ENCODE results near the gene LOXL4.

LOXL4 gene

GRCh38 chr10:98267894-98268693 lies at the start of gene LOXL4:
TSS of gene LOXL4 (minus strand) at chr10:98268194. CDS start at chr10:98263019, 5,175 bp downstream.
- DNase-seq (ENCODE audit: low read depth in 1 of 2, low spot score in 1 of 2) = no peak

DNA sequence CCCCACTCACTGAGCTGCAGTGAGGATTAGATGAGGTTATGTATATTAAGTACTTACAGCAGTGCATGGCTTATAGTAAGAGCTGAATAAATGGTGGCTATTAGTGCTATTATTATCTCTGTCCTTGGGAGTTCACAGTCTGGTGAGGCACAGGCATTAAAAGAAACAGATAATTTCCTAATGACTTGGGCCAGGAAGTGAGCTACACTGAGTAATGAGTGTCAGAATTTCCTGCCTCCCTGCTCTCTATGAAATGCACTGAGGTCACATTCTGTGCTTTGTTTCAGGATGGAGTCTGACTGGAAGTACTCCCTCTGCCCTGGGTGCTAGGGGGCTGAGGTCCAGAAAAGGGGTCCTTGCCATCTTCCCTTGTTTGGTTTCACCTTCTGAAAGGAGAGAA lies 48.7 kb upstream of the LOXL4 start:
- DNase-seq (ENCODE audit: low read depth in 1 of 2, low spot score in 1 of 2) = no peak

DNA sequence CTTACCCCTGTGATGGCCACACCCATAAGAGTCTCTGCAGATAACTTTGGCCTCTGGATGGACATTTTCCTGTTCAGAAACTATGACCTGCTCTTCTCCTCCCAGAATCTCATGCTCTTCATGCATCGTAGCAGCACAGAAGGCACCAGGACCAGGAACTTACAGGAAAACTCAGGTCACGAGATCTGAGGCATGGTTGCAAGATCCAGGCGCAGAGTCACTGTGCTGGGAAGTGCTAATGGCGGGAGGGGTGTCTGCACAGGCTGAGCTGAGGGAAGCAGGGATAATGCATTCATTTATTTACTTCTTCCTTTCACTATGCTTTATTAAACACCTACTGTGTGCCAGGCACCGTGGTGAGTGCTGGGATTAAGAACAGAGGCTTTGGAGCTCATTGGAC lies 48.2 kb upstream of the LOXL4 start:
- no peak for DNase-seq (ENCODE audit: low read depth in 1 of 2, low spot score in 1 of 2)

DNA sequence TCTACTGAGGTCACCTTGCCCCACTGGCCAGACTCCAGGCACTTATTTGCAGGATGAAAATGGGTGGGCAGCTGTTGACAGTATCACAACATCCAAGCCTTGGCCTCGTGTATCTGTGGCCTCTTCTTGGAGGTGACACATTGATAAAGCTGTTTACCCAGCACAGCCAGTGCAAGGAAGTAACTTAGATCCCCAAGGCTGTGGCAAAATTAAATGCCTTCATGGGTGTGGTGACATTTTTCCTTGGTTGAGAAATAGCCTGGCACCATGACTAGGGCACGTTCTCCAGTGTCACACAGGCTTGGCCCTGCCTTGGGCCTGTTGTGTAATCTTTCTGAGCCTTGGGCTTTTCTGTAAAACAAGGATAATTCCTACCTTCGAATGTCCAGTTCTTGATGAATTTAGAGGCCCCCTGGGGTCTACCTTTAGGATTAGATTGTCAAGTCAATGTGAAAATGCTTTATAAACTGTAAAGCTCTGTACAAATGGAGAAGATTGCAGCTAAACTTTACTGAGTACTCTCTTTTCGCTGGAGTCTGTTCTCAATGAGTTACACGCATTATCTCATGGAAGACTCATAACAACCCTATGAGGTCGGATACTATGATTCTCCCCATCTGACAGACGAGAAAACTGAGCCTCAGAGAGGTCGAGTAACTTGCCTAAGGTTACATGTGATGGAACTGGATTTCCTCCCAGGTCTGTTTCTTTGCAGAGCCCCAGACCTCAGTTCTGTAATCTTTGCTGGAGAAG lies 46.7 kb upstream of the LOXL4 start:
- no peak for DNase-seq (ENCODE audit: low read depth in 1 of 2, low spot score in 1 of 2)

DNA sequence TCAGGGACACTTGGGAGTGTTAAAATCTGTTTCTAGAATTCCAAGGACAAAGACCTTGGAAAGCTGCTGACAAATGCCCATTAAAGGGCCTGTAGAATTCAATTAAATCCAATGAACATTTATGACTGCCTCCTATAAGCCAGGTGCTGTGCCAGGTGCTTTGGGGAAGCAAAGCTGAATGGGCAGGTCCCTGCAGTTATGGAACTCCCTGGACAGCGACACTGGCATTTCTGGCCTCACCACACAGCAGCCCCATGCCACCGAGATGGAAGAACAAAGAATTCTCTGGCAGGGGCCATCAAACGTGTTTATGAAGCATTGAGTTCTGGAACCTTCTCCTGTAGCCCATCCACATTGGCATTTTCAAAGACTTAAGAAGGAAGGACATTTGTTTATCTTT lies 45.6 kb upstream of the LOXL4 start:
- no peak for DNase-seq (ENCODE audit: low read depth in 1 of 2, low spot score in 1 of 2)

GRCh38 chr10:98312822-98313221 lies 44.8 kb upstream of the LOXL4 start:
- DNase-seq (ENCODE audit: low read depth in 1 of 2, low spot score in 1 of 2) = no peak

DNA sequence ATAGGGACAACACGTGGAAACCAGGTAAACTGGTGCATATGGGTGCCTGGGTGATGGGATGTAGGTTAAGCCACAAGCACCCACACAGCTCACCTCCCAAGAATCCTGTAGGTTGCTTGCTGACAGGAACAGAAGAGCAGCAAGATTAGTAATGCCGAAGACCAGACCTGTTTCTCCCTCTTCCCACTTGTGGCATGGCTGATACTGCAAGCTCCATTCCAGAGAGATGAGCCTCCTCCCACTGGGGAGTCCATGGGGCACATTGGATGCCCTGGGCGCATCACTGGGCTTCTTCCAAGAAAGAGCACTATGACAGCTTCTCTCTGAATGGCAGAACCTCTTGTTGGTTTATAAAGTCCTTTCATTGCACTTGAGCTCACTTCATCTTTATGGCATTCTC lies 44.4 kb upstream of the LOXL4 start:
- no peak for DNase-seq (ENCODE audit: low read depth in 1 of 2, low spot score in 1 of 2)

GRCh38 chr10:98310701-98311100 lies 42.7 kb upstream of the LOXL4 start:
- DNase-seq (ENCODE audit: low read depth in 1 of 2, low spot score in 1 of 2) = no peak

GRCh38 chr10:98309366-98310355 lies 41.7 kb upstream of the LOXL4 start:
- no peak for DNase-seq (ENCODE audit: low read depth in 1 of 2, low spot score in 1 of 2)

GRCh38 chr10:98308669-98309365 lies 40.8 kb upstream of the LOXL4 start:
- no peak for DNase-seq (ENCODE audit: low read depth in 1 of 2, low spot score in 1 of 2)

DNA sequence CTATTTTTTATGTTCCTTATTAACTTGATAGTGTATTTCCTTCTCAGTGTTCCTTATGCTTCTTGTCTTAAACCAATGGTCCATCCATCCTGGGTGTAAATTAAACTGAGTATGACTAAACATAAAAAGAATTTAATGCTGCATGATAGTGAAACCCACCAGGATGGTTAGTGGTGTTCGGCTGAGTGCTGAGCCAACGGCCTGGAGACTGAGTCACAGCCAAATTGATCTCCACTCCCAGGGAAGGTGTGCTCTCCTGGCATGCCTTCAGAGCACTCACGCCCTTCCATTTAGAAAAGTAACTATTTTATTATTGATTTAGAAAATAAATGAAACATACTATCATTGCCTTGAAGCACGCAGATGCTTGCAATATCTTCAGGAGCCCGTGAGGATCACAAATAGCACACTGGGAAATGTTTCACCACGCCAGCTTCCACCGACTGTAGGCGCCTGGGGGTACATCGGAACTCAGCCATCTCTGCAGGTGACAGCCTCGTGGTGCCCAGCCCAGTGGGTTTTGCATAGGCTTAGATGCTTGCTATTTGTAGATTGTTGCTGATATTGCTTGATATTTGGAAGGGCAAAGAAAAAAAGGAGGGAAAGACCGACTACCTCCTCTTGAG lies 40.0 kb upstream of the LOXL4 start:
- no peak for DNase-seq (ENCODE audit: low read depth in 1 of 2, low spot score in 1 of 2)

DNA sequence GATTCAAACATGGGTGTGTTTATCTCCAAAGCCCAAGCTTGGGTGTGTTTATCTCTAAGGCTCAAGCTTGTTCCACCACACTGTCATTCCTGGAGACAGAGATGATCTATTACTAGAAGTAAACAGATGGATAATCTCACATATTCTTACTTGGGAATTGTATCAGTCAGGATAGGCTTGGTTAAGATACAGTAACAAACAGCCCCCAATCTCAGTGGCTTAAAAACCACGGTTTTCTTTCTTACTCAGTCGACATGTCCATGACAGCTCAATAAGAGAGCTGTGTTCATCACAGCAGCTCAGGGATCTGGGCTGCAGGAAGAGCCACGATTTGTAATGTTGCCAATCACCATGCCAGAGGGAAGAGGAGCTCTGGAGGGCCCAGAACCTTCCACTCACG lies 38.5 kb upstream of the LOXL4 start:
- DNase-seq (ENCODE audit: low read depth in 1 of 2, low spot score in 1 of 2) = no peak

DNA sequence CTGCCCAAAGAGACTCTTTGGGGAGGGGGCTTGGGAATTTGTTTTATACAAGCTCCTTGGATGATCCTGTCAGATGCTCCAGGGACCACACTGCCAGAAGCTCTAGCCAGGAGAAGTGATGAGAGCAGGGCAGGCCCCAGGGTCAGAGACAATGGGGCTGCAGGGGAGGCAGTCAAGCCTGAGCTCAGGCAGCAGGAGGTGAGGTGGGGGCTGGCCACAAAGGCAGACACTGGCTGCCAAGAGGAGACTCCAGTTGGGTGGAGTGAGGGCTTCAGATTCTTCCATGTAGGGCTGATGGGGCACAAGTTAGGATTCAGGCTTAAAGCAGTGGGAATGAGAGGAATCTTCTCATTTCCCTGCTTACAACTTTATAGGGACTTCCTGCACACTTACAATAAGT lies 35.6 kb upstream of the LOXL4 start:
- DNase-seq (ENCODE audit: low read depth in 1 of 2, low spot score in 1 of 2) = no peak

GRCh38 chr10:98302741-98303365 lies 34.9 kb upstream of the LOXL4 start:
- no peak for DNase-seq (ENCODE audit: low read depth in 1 of 2, low spot score in 1 of 2)

GRCh38 chr10:98301664-98302319 lies 33.8 kb upstream of the LOXL4 start:
- no peak for DNase-seq (ENCODE audit: low read depth in 1 of 2, low spot score in 1 of 2)

DNA sequence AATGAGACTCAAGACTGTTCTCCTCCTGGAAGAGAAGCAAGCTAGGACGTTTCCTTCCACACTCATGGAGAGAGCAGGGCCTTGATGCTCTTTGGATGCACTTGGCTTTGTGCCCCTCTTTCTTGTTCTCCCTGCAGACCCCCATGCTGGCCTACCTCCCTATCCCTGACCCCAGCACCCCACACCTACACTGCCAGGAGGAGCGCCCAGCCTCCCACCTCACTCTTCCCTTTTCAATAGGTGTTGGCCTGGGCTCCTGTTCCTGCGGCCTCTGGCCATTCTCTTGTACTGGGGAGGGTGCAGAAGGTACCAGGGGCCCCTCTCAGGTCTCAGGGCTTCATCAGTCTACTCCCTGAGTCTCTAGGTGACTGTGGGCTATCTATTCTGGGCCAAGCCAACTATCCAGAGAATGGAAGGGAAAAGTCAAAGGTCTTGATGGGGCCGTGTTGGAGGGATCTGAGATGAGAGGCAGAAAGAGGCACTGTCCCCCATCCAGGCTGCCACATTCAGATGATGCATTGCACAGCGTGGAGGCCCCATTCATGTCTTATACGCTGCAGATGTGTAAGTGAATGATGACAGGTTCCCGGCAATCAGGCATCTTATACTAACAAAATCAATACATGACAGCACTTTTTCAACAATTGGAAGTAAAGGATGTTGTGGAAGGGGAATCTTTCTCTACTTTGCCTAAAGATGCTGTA lies 32.7 kb upstream of the LOXL4 start:
- no peak for DNase-seq (ENCODE audit: low read depth in 1 of 2, low spot score in 1 of 2)

GRCh38 chr10:98299341-98299740 lies 31.3 kb upstream of the LOXL4 start:
- DNase-seq (ENCODE audit: low read depth in 1 of 2, low spot score in 1 of 2) = no peak

GRCh38 chr10:98296524-98296923 lies 28.5 kb upstream of the LOXL4 start:
- no peak for DNase-seq (ENCODE audit: low read depth in 1 of 2, low spot score in 1 of 2)

DNA sequence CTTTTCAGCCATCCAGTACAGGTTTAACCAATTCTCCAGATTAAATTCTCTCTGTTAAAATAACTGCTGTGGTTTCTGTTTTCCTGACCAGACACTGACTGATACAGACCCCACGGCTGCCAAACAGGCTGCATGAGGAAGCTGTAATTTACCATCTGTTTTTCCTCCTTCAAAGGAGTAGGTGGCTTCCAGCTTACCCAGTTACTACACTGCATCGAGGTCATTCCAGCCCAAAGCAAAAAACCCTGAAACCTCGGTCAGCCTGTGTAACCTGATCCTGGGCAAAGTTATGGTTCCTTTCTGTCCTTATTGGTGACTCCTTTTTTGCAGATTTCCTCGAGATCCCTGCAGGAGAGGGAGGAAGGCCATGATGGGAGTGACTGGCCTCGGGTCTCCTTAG lies 27.9 kb upstream of the LOXL4 start:
- DNase-seq (ENCODE audit: low read depth in 1 of 2, low spot score in 1 of 2) = no peak

Data from stimulated activated CD4-positive, alpha-beta T cell treated with anti-CD3 and anti-CD28 coated beads, Interleukin-15, amount 100 ng/mL, for 1 hour (primary cell).